Measurements from ENCODE around the gene GNG3. TPM values are rescaled to one million over a fixed set of nuclear protein-coding genes. Genes with fewer than 3 reads are reported as not detected.
A peak's percentile ranks its signal among the peaks of the same experiment; 100 is the strongest.
"Not testable (repeated sequence)": the region's sequence is repeated elsewhere in the genome, so short reads cannot be mapped to it uniquely, and the experiment has no call there.

The GNG3 gene
- total RNA-seq, 2 experiments from 2014 or later, result not detected

DNA sequence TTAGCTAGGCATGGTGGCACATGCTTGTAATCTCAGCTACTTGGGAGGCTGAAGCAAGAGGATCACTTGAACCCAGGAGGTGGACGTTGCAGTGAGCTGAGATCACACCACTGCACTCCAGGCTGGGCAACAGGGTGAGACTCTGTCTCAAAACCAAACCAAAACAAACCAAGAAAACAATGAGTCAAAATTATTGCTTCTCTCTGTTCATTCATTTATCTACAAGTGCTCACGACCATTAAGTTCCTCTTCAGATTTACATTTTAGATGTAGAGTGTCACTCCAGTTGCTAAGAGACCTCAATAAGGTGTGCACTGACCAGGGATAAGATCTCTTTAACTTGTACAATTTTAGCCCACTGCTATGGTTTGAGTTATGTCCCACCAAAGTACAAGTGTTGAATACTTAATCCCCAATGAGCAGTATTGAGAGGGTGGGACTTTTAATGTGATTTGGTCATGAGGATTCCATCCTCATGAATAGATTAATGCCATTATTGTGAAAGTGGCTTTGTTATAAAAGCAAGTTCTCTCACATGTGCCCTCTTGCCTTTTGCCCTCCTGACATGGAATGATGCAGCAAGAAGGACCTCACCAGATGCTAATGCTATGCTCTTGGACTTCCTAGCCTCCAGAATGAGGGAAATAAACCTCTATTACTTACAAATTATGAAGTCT lies 12.0 kb downstream of the GNG3 start:
- Mint-ChIP-seq H3K36me3 (ENCODE audit: low read depth) (peaks cover 94% of the 10 kb centered on the region), H3K4me3 (no peak overlapping the region), H3K9me3 (ENCODE audit: insufficient read depth) (no peaks in the 10 kb centered on the region), H3K27ac (no peak overlapping the region), H3K4me1 (ENCODE audit: low read depth) (peaks cover 76% of the 10 kb centered on the region), H3K27me3 (ENCODE audit: low read depth) (no peaks in the 10 kb centered on the region)
- ATAC-seq (no peak), DNase-seq (no peak)
- ChIA-PET POLR2A (interaction anchor here (1.1 to 1.3 kb wide), 3 partner anchors 8 to 136 kb away, joined by 3 to 4 read pairs (median 3); partner anchors contain the start of gene HNRNPUL2), CTCF (interaction anchor here (1.0 kb wide), 1 partner anchor 11 kb away, joined by 3 read pairs; no protein-coding TSS in a partner anchor)

DNA sequence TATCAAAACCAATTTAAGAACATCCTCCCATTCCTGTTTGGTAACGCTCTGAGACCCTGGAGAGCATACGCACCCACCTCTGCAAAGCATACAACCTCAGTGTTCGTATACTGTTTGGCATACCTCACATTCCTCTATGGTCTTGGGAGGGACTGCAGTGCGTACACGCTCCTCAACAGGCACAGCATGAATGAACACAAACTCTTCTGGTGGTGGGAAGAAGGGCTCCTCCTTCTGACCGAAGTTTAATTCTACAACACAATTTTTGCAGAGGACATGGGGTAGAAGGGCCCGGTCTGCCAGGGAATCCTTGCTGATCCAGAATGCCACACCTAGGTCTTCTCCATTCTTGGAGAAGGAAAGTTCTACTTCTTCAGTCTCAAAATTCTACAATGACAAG lies 14.5 kb downstream of the GNG3 start:
- Mint-ChIP-seq H3K4me3 (no peak overlapping the region), H3K9me3 (ENCODE audit: insufficient read depth) (no peaks in the 10 kb centered on the region), H3K27ac (no peak overlapping the region), H3K27me3 (ENCODE audit: low read depth) (no peaks in the 10 kb centered on the region), H3K36me3 (ENCODE audit: low read depth) (peaks cover 91% of the 10 kb centered on the region), H3K4me1 (ENCODE audit: low read depth) (peaks cover 65% of the 10 kb centered on the region)
- CTCF ChIA-PET, result no interaction called here
- DNase-seq (no peak), ATAC-seq (no peak)
- POLR2A ChIA-PET, result interaction anchor here (3.1 to 7.7 kb wide), 2 partner anchors 11 to 57 kb away, joined by 10 to 123 read pairs; partner anchors contain the start of genes BSCL2, C11orf98, CSKMT and GNG3

DNA sequence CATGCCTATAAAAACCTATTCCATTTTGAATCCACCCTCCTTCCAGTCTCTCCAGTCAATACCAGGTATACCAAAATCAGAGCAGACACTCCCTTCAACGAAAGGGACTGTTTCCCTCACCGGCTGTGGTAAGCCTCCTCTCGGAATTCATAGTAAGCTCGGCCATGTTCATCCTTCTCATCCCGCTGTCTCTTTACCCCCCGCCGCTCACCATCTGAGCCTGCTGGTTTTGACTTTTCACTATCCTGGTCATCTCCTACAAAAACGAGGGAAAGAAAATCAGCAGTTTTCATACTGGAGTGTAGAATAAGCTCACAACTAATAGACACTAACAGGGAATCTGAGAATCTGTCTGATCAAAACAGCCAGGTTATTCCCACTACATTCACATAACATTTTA lies 16.7 kb downstream of the GNG3 start:
- no peaks in the 10 kb centered on the region for H3K9me3 Mint-ChIP-seq (ENCODE audit: insufficient read depth)
- peak overlapping the region; percentile 17 for H3K27ac Mint-ChIP-seq
- peaks cover 54% of the 10 kb centered on the region for H3K4me1 Mint-ChIP-seq (ENCODE audit: low read depth)
- ChIA-PET CTCF (interaction anchor here (1.0 to 4.1 kb wide), 5 partner anchors 8 to 133 kb away, joined by 3 to 12 read pairs (median 4); partner anchors contain the start of gene TUT1), POLR2A (interaction anchor here (1.0 to 7.7 kb wide), 5 partner anchors 13 to 131 kb away, joined by 5 to 123 read pairs (median 8); partner anchors contain the start of genes BSCL2, C11orf98, CSKMT and GNG3)
- ATAC-seq (no peak), DNase-seq (no peak)
- no peaks in the 10 kb centered on the region for H3K27me3 Mint-ChIP-seq (ENCODE audit: low read depth)
- peaks cover 81% of the 10 kb centered on the region for H3K36me3 Mint-ChIP-seq (ENCODE audit: low read depth)
- H3K4me3 Mint-ChIP-seq, result peak overlapping the region; percentile 94

DNA sequence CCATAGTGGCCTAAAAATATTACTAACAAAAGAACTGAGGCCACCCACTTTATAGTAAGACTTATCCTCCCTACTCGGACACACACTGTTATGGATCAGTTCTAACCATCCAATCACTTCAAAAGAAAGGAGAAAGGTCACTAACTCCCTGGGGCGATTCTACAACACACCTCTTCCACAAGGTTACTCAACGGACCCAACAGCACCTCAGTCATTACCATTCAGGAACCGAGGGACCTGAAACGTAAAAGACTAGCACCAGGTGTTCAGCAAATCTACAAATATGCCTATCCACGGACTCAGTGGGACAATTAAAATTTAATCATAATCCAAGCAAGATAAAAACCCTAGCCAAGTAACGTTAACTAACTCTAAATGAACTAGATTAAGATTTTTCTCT lies 18.2 kb downstream of the GNG3 start:
- DNase-seq (no peak), ATAC-seq (no peak)
- ChIA-PET CTCF (interaction anchor here (0.8 to 4.1 kb wide), 7 partner anchors 8 to 62 kb away, joined by 3 to 12 read pairs (median 4); partner anchors contain the start of genes TMEM179B and ZBTB3), POLR2A (interaction anchor here (1.2 to 7.7 kb wide), 9 partner anchors 15 to 156 kb away, joined by 4 to 123 read pairs (median 23); partner anchors contain the start of genes BSCL2, GNG3, LBHD1 and POLR2G)
- H3K9me3 Mint-ChIP-seq (ENCODE audit: insufficient read depth), result no peaks in the 10 kb centered on the region
- H3K27ac Mint-ChIP-seq, result peak overlapping the region; percentile 96
- H3K4me1 Mint-ChIP-seq (ENCODE audit: low read depth), result peaks cover 53% of the 10 kb centered on the region
- peak overlapping the region; percentile 94 for H3K4me3 Mint-ChIP-seq
- no peaks in the 10 kb centered on the region for H3K27me3 Mint-ChIP-seq (ENCODE audit: low read depth)
- peaks cover 71% of the 10 kb centered on the region for H3K36me3 Mint-ChIP-seq (ENCODE audit: low read depth)

DNA sequence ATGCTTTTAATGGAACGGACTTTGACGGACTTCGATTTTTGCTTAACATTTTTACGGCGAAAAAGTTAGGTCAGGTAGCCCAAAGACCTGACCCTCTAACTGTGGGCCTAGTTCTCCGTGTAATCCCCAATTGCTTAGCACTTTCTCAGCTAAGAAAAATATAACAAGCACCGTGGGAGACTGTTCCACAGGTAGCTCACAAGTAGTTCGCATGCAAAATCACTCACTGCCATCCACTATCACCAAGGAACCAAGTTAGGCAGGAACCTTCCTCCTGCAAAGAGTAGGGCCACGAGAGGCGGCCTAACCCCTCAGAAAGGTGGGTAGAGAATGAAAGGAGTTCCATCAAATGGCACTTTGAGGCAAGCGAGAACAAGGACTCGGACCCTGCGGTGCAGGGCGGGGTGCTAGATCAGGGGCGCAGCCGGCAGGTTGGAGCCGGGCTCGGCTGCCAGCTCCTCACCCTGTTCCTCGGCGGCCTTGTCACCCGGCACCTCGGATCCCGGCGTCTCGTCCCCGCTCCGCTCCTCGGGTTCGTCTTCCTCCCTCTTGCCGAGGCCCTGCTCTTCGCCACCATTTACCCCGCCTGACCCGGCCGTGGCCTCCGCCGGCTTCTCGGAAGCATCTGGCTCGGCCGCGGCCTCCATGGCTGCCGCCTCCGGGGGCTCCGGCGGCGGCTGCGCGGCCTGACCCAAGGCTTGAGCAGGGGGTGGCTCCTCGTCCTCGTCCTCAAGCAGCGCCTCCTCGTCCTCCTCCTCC lies 18.9 kb downstream of the GNG3 start:
- peaks cover 69% of the 10 kb centered on the region for H3K36me3 Mint-ChIP-seq (ENCODE audit: low read depth)
- H3K9me3 Mint-ChIP-seq (ENCODE audit: insufficient read depth), result no peaks in the 10 kb centered on the region
- no peaks in the 10 kb centered on the region for H3K27me3 Mint-ChIP-seq (ENCODE audit: low read depth)
- peaks cover 52% of the 10 kb centered on the region for H3K4me1 Mint-ChIP-seq (ENCODE audit: low read depth)
- peak overlapping the region; percentile 96 for H3K27ac Mint-ChIP-seq
- ChIA-PET POLR2A (interaction anchor here (0.7 to 7.7 kb wide), 17 partner anchors 16 to 155 kb away, joined by 3 to 123 read pairs (median 11); partner anchors contain the start of genes BSCL2, C11orf98, CSKMT and GNG3), CTCF (interaction anchor here (0.6 to 4.1 kb wide), 13 partner anchors 9 to 155 kb away, joined by 3 to 12 read pairs (median 5); partner anchors contain the start of genes SLC3A2, TAF6L, TMEM179B and ZBTB3)
- ATAC-seq (no peak), DNase-seq (peak; percentile 39)
- H3K4me3 Mint-ChIP-seq, result peak overlapping the region; percentile 94

DNA sequence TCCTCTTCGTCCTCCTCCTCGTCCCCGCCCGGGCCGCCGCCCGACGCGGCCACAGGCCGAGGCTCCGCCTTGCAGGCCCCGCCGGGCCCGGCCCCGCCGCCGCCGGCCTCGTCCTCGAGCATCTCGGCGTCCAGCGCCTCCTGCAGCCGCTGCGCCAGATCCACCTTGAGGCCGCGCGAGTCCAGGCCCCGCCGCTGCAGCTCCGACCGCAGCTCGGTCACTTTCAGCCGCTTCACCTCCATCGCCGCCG lies 19.4 kb downstream of the GNG3 start:
- CTCF ChIA-PET, result interaction anchor here (0.6 to 2.3 kb wide), 18 partner anchors 10 to 154 kb away, joined by 3 to 12 read pairs (median 4); partner anchors contain the start of genes BSCL2, C11orf98, CSKMT and GNG3
- no peak for ATAC-seq
- Mint-ChIP-seq H3K4me3 (peak overlapping the region; percentile 94), H3K4me1 (ENCODE audit: low read depth) (peaks cover 50% of the 10 kb centered on the region), H3K27ac (peak overlapping the region; percentile 96), H3K27me3 (ENCODE audit: low read depth) (no peaks in the 10 kb centered on the region), H3K36me3 (ENCODE audit: low read depth) (peaks cover 66% of the 10 kb centered on the region), H3K9me3 (ENCODE audit: insufficient read depth) (no peaks in the 10 kb centered on the region)
- POLR2A ChIA-PET, result interaction anchor here (0.8 to 7.7 kb wide), 19 partner anchors 8 to 155 kb away, joined by 3 to 123 read pairs (median 11); partner anchors contain the start of genes BSCL2, C11orf98, CSKMT and GNG3
- DNase-seq, result no peak

DNA sequence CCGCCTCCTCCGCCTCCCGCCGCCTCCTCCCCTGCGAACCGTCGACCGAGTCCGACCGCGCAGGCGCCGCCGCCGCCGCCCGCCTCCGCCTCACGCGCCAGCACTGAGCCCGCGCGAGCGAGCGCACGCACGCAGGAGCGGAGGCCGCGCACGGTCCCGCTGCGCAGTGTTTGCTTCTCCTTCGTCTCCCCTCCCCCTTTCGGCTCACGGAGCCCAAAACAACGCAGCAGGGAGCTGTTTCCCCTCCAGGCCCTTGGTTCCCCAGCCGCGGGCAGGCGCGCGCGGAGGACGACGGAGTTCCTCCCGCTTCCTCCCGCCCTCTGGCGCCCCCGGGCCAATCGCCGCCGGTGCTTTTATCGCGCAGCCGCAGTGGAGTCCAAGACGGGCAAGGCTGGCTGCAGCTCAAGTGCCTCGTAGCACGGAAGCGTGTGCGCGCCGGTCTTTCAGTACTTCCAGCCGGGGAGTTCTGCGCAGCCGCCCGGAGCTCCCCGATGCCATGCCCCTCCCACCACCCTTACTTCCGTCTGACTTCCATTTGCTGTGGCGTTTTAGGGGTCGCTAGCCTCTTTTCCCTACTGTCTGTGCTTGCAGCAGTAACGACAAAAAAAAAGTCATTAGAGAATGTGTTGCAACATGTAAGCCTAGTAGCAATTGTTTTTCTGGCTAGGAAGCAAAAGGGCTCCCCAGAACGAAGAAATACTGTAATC lies 19.8 kb downstream of the GNG3 start, which contains the start of gene HNRNPUL2:
HNRNPUL2 (minus strand) TSS at position 293 of the 707 bp plus-strand sequence. CDS start 301 bp downstream, outside the sequence.
- peak; percentile 87 for ATAC-seq
- Mint-ChIP-seq H3K4me3 (peak within 1 kb of the TSS; percentile 94), H3K27ac (peak within 1 kb of the TSS; percentile 96), H3K9me3 (ENCODE audit: insufficient read depth) (no peaks in the 10 kb centered on the region), H3K36me3 (ENCODE audit: low read depth) (peaks cover 61% of the 10 kb centered on the region), H3K27me3 (ENCODE audit: low read depth) (no peaks in the 10 kb centered on the region), H3K4me1 (ENCODE audit: low read depth) (peaks cover 46% of the 10 kb centered on the region)
- DNase-seq, result peak; percentile 99
- ChIA-PET POLR2A (interaction anchor here (0.6 to 7.7 kb wide), 23 partner anchors 8 to 154 kb away, joined by 3 to 123 read pairs (median 6); partner anchors contain the start of genes BSCL2, C11orf98, CSKMT and GANAB), CTCF (interaction anchor here (0.6 to 2.3 kb wide), 24 partner anchors 10 to 154 kb away, joined by 3 to 12 read pairs (median 4); partner anchors contain the start of genes BSCL2, C11orf98, CSKMT and GNG3)

DNA sequence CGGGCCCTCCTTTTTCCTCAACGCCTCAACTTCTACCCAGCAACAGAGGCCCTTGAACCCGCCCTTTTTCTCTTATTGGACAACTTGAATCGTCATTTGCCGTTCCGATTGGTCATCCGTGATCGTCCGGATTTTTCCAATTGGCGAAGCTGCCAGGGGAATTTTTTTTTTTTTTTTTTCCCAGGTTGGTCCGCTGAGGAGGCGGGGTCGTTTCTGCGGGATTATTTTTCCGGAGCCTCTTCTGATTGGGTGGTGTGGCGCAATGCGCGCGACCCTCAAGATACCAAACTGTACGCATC lies 20.3 kb downstream of the GNG3 start:
- Mint-ChIP-seq H3K27ac (peak overlapping the region; percentile 96), H3K4me1 (ENCODE audit: low read depth) (peaks cover 41% of the 10 kb centered on the region), H3K27me3 (ENCODE audit: low read depth) (no peaks in the 10 kb centered on the region), H3K36me3 (ENCODE audit: low read depth) (peaks cover 58% of the 10 kb centered on the region), H3K4me3 (peak overlapping the region; percentile 94), H3K9me3 (ENCODE audit: insufficient read depth) (no peaks in the 10 kb centered on the region)
- DNase-seq, result peak; percentile 92
- ATAC-seq, result peak; percentile 63
- ChIA-PET POLR2A (interaction anchor here (0.6 to 7.7 kb wide), 23 partner anchors 9 to 154 kb away, joined by 3 to 123 read pairs (median 8); partner anchors contain the start of genes BSCL2, C11orf98, CSKMT and GANAB), CTCF (interaction anchor here (0.6 to 2.3 kb wide), 19 partner anchors 13 to 153 kb away, joined by 3 to 12 read pairs (median 4); partner anchors contain the start of genes C11orf98, CSKMT, MTA2 and NXF1)

DNA sequence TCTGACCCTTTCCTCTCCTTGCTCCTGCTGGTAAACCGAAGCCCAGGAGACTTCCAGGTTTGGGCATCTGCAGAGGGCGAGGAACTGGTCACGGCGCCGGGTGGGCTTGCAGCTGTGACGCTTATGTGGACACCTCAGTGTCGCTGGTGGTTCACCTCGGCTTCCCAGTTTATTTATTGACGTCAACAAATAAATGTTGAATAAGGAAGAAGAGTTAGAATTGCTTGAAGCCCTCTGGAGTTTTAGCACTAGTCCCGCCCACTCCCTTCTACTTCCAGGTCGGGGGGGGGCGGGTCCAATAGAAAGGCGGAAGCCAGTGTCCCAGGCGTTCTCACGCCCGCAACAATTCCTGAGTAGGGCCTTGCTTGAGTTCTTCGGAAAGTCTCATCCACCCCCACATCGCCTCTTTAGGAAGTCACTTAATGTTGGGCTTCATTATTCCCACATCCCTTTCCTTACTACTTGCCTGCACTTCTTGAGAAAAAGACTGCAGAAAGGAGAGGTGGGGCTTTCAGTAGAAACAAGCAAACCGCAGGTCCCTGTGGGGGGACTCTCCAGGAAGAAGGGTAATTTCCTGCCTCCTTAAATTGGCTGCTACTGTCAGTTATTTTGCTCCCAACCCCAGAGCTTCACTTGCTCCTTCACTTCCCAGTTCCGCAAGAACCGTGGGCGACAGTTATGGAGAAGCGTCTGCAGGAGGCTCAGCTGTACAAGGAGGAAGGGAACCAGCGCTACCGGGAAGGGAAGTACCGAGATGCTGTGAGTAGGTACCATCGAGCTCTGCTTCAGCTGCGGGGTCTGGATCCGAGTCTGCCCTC lies 20.9 kb downstream of the GNG3 start, which contains the start of gene TTC9C:
TTC9C (plus strand) TSS at position 316 of the 818 bp plus-strand sequence; CDS start at position 679, 363 bp downstream.
- ATAC-seq (peak; percentile 34), DNase-seq (peak; percentile 91)
- Mint-ChIP-seq H3K9me3 (ENCODE audit: insufficient read depth) (no peaks in the 10 kb centered on the region), H3K27ac (peak within 1 kb of the TSS; percentile 96), H3K36me3 (ENCODE audit: low read depth) (peaks cover 58% of the 10 kb centered on the region), H3K4me1 (ENCODE audit: low read depth) (peaks cover 42% of the 10 kb centered on the region), H3K27me3 (ENCODE audit: low read depth) (no peaks in the 10 kb centered on the region), H3K4me3 (peak within 1 kb of the TSS; percentile 94)
- CTCF ChIA-PET, result interaction anchor here (0.7 to 3.3 kb wide), 12 partner anchors 13 to 153 kb away, joined by 3 to 14 read pairs (median 6); partner anchors contain the start of genes NXF1, POLR2G, SLC3A2 and TAF6L
- POLR2A ChIA-PET, result interaction anchor here (1.0 to 7.7 kb wide), 11 partner anchors 18 to 153 kb away, joined by 3 to 123 read pairs (median 20); partner anchors contain the start of genes BSCL2, C11orf98, CSKMT and GANAB

DNA sequence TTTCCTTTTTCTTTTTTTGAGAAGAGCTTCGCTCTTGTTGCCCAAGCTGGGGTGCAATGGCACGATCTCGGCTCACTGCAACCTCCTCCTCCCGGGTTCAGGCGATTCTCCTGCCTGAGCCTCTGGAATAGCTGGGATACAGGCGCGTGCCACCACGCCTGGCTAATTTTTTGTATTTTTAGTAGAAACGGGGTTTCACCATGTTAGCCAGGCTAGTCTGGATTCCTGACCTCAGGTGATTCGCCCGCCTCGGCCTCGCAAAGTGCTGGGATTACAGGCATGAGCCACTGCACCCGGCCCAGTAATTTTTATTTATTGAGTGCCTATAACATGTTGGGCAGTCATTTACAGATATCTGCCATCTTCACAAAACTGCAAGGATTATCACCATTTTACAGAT lies 22.6 kb downstream of the GNG3 start:
- H3K4me3 Mint-ChIP-seq, result peak overlapping the region; percentile 94
- peaks cover 26% of the 10 kb centered on the region for H3K4me1 Mint-ChIP-seq (ENCODE audit: low read depth)
- not testable (repeated sequence) for H3K27ac Mint-ChIP-seq; DNase-seq; H3K27me3 Mint-ChIP-seq (ENCODE audit: low read depth); ATAC-seq; H3K9me3 Mint-ChIP-seq (ENCODE audit: insufficient read depth)
- H3K36me3 Mint-ChIP-seq (ENCODE audit: low read depth), result peaks cover 46% of the 10 kb centered on the region
- CTCF ChIA-PET, result interaction anchor here (1.9 to 3.3 kb wide), 4 partner anchors 24 to 56 kb away, joined by 9 to 14 read pairs (median 10); partner anchors contain the start of genes TAF6L and ZBTB3
- POLR2A ChIA-PET, result interaction anchor here (0.9 to 4.9 kb wide), 5 partner anchors 23 to 125 kb away, joined by 3 to 58 read pairs (median 15); partner anchors contain the start of genes TMEM179B, WDR74 and ZBTB3
